Activated CD4-positive, alpha-beta T cell treated with anti-CD3 and anti-CD28 coated beads, Interleukin-2, amount 50 U/mL, for 48 hours (primary cell): Measurements from ENCODE around the gene QSOX2.

ENCODE experiments used
- DNase-seq, 2 experiments: peaks; one replicate each; pipeline ENCODE4 v3.0.0-alpha.2; 2020

The QSOX2 gene

GRCh38 chr9:136245219-136246150, at the start of gene QSOX2:
QSOX2 (minus strand) TSS chr9:136245812; CDS start chr9:136245803, 9 bp downstream.
- DNase-seq = peak; percentile 78 to 82

- no peak for DNase-seq
Observed at GRCh38 chr9:136295055-136295454, 49.4 kb upstream of the QSOX2 start.

GRCh38 chr9:136294437-136294836, 48.8 kb upstream of the QSOX2 start:
- DNase-seq = no peak

GRCh38 chr9:136293476-136294077, 48.0 kb upstream of the QSOX2 start:
- DNase-seq = no peak

GRCh38 chr9:136292591-136293448, 47.2 kb upstream of the QSOX2 start:
- no peak for DNase-seq

GRCh38 chr9:136292026-136292538, 46.5 kb upstream of the QSOX2 start:
- DNase-seq = no peak

GRCh38 chr9:136291306-136292025, 45.9 kb upstream of the QSOX2 start:
- DNase-seq = no peak

GRCh38 chr9:136290508-136291000, 44.9 kb upstream of the QSOX2 start:
- no peak for DNase-seq

- DNase-seq = no peak
Observed at GRCh38 chr9:136289651-136290507, 44.3 kb upstream of the QSOX2 start.

GRCh38 chr9:136287960-136288753, 42.5 kb upstream of the QSOX2 start:
- DNase-seq = no peak

- no peak for DNase-seq
Observed at GRCh38 chr9:136286987-136287379, 41.4 kb upstream of the QSOX2 start.

- DNase-seq = no peak
Observed at GRCh38 chr9:136286359-136286986, 40.9 kb upstream of the QSOX2 start.

GRCh38 chr9:136285501-136286358, 40.1 kb upstream of the QSOX2 start:
- no peak for DNase-seq

GRCh38 chr9:136284951-136285350, 39.3 kb upstream of the QSOX2 start:
- no peak for DNase-seq

- no peak for DNase-seq
Observed at GRCh38 chr9:136284311-136284710, 38.7 kb upstream of the QSOX2 start.

- peak; percentile 78 to 82 for DNase-seq
Observed at GRCh38 chr9:136283291-136284235, 38.0 kb upstream of the QSOX2 start.

- DNase-seq = no peak
Observed at GRCh38 chr9:136282272-136282861, 36.8 kb upstream of the QSOX2 start.
